ENCODE data around the gene NEAT1.

DNA sequence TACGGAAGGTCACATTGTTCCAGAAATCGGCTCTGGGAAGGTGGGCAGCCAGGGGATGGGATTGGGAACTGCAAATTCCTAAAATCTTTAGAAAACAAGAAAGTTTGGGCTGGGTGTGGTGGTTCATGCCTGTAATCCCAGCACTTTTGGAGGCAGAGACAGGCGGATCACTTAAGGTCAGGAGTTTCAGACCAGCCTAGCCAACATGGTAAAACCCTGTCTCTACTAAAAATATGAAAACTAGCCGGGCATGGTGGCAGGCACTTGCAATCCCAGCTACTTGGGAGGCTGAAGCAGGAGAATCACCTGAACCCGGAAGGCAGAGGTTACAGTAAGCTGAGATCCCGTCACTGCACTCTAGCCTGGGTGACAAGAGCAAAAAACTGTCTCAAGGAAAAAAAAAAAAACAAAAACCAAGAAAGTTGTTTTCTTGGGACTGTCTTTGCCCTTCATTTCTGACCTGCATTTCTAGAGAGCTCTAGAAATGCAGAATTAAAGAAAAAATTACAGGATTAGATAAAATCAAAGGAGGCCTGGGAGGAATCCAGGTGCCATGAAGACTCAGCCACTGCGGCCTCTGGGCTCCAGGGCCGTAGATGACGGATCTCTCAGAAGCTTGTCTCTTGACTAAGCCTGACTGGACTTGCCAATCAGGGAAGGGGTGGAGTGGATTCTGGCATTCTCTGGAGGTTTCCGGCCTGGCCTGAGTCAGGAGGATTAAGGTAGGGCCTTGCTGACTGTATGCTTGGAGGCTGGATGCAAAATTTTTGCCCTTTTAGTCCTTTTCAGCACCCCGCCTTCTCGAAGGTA, 71.0 kb downstream of the NEAT1 start:
- TF ChIP-seq HDGF (IDR thresholded peaks at IDR 0.05; ENCODE audit: borderline replicate concordance) = no peak
- TF ChIP-seq BHLHE40 (IDR thresholded peaks at IDR 0.05; ENCODE audit: borderline replicate concordance) = no peak
- no peak for TF ChIP-seq CTBP1 (IDR thresholded peaks at IDR 0.05; ENCODE audit: borderline replicate concordance)
- no peak for TF ChIP-seq FOXK2 (IDR thresholded peaks at IDR 0.05)
- no peak for TF ChIP-seq FOXM1 (IDR thresholded peaks at IDR 0.05; ENCODE audit: borderline replicate concordance)
- no peak for TF ChIP-seq FOXA1 (IDR thresholded peaks at IDR 0.05)
- no peak for TF ChIP-seq NFRKB (IDR thresholded peaks at IDR 0.05)

All from HEK293T (cell line).